ENCODE measurements around the gene RAD18. TPM values are rescaled to one million over a fixed set of nuclear protein-coding genes. Genes with fewer than 3 reads are reported as not detected.
A peak's percentile ranks its signal among the peaks of the same experiment; 100 is the strongest.

The RAD18 gene
- total RNA-seq, 1 donor from 2014 or later = 7.5 TPM

DNA sequence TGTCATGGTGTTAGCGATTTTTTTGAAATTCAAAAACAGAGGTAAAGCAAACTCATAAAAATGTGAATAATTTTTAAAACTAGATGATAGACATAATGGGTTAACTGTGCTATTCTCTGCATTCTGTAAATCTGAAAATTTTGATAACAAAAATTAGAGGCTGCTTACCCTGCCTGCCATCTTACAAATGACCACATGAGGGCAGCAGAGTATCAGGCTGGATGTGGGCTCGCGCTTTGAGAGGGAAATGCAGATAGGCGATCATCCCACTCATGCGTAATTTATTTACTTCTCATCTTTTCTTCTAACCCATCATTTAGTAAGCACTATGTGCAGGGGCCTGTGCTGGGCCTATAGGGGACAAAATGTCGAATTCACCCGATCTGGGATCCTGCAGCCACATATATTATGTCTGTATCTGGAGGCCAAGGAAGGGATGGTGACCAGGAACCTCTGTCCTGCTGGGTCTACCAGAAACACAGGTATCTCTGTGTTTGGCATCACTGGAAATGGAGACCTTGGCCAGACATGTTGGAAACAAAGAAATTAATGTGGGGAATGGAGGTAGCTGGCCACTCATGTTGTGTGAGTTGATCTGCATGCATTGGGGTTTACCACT is 7.8 kb upstream of the RAD18 start:
- ATAC-seq (peak; percentile 59), DNase-seq (ENCODE audit: missing footprints) (no peak)
- intact Hi-C loops (cut with DNase I) = loop anchor here (1.0 to 5.0 kb wide), 3 partner anchors 98 to 331 kb away; no protein-coding TSS in a partner anchor

DNA sequence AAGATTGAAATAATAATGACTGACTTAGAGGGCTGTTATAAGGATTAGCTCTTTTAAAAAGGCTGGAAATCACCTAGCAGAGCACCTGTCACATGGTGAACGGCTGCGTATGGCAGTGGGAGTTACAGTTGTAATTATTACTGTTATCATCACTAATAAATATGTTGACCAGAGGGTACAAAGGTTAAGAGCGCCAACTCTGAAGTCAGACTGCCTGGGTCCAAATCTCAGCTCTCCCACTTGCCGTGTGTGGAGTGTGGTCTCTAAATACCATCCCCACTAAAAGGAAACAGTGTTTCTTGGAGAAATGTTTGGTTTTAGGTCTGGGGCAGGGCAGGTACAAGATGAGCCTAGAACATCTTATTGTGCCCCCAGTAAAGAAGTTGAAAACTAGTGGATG is 6.0 kb upstream of the RAD18 start:
- DNase-seq (ENCODE audit: missing footprints) (no peak), ATAC-seq (no peak)
- intact Hi-C loops (cut with DNase I) = no loop called here

DNA sequence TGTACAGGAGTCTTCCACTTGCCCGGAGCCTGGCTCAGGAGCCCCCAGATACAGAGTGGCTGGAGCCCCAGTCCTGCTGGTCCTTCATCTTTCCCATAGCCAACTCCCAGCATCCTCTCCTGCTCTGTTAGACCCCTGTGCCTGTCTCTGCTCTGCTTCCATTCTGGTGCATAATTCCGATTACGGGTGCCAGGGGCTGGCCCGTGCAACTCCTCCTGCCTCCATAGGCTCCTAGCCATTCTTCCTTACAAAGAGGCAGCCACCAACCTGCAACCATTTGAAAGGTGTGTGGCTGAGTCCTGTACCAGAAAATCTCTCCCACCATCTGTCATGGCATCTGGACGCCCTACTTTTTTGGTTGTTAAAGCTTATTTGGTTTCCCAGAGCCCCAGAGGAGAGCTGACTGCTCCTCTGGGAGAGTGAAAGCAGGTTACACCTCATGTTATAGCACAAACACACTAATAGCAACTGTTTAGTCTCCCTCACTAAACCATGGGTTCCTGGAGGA is 5.2 kb upstream of the RAD18 start:
- intact Hi-C loops (cut with DNase I) = no loop called here
- no peak for ATAC-seq
- no peak for DNase-seq (ENCODE audit: missing footprints)

DNA sequence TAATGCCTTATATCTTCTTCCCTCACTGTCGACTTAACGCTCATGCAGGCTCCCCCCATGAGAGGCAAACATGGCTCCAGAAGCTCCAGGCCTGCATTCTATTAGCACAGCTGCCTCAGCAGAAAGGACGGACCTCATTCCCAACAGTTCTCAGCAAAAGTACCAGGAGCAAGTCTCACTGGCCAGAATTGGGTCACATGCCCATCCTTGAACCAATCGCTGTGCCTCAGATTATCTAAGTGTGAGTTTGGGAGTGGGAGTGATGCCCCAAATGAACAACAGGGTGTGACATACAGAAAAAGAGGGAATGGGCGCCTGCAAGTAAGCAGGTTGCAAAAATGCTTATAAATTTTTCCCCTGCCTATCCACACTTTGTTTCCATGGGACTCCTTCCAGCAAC is 4.3 kb upstream of the RAD18 start:
- intact Hi-C loops (cut with DNase I) = no loop called here
- DNase-seq (ENCODE audit: missing footprints) = no peak
- ATAC-seq = no peak

DNA sequence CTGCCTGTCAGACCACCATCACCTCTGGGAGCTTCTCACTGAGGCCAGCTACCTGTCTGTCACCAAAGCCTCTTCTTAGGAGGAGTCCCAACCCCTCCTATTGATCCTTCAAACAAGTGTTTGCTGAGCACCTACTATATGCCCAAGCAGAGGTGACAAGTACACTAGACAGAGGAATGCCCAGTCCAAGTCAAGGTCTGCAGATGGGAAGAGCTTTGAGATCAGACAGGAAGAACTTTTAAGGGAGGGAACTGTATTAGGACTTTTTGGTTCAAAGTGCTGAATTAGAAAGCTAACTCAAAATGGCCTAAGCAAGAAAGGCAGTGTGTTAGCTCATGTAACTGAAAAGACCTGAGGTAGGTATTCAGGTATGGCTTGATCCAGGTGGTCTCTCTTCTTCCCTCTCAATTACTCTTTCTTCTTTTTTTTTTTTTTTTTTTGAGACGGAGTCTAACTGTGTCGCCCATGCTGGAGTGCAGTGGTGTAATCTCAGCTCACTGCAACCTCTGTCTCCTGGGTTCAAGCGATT is 3.6 kb upstream of the RAD18 start:
- intact Hi-C loops (cut with DNase I) = no loop called here
- ATAC-seq = no peak
- DNase-seq (ENCODE audit: missing footprints) = no peak

DNA sequence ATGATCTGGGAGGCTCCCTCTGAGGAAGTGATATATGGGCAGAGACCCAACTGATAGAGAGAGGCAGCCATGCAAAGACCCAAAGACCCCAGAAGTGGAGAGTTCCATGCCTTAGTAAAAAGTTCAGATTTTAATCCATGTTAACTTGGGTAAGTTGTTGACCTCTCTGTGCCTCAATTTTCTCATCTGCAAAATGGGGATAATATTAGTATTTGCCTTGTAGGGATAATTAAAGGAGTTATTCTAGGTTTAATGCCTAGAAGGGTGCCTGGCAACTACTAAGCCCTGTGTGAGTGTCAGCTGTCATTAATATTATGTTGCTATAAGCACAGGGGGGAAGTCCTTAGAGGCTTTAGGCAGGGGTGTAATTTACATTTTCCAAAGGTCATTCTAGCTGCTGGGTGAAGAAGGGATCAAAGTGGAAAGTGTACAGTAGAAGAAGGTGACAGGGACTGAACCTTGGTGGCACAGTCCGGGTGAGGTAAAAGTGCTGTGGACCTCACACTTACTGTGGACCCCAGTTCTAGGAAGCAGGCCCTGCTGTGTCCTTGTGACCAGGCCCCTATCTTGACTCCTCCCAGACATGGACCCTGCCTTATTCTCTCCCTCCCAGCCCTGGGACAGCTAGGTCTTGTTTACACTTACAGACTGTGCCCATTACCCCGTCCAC is 3.0 kb upstream of the RAD18 start:
- DNase-seq (ENCODE audit: missing footprints) (no peak), ATAC-seq (no peak)
- intact Hi-C loops (cut with DNase I) = no loop called here

DNA sequence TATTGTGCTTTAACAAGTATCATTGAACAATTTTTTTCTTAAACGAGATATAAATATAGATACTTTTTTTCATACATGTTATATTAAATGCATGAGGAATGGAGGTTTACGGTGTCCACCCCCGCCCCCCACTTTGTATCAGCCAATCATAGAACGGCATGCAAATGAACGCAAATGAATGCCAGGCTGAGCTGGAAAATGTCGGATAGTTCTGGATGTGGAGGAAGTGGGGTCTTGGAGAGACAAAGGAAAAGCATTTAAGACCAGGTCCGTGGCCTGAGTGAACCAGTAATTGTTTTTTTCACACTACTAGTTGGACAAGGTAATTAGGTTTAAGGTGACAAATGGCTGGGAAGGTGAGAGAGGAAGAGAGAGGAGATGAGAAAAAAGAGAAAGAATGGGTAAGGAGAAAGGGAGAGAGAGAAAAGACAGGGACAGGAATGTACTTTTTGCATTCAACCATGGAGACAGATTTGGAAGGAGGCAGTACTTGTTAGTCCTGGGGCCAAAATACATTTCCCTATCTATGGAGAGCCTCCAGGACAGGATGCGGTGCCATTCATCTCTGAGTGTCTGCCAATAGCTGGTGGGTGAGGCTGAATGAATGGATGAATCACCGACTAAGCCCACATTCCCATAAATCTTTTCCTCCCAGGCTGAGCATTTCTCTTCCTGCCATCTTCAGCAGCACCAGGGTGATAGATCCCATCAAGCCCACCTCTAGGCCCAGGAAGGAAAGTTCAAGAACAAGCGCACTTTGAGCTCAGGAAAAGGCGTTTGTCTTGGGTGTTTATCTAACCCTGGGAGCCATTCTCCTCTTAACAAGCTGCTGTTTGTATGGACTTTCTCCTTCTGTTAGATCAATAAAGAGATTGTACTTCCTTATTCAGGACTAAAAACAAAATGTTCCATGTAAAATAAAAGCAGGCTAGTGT is 1.4 kb upstream of the RAD18 start:
- intact Hi-C loops (cut with DNase I) = no loop called here
- DNase-seq (ENCODE audit: missing footprints) (no peak), ATAC-seq (no peak)

DNA sequence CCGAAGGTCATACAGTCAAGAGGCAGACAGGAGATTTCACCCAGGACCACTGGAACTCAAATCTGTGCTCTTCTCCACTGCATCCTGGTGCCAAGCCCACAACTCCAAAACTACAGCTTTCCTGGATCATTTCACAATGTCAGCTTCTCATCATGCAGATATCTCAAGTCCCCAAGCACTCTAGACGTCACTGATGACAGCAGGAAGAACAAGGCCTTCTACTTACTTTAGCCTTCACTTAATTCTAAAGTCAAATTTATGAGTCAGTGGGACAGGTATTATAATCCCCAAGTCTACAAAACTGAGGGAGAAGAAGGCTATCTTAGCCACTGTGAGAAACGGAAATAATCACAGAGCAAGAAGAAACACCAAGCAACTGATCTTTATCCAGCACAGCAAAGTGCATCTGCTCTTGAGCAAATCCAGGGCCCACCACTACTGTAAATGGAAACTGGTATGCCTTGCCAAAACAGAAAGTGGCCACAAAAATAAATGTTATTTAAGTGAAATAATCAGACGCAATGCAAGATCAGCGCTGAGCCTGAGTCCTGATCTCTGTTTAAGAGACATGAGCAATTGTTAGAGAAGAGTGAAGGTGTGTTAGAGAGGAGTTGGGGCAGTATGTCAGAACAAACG is 928 bp downstream of the RAD18 start:
- no peak for ATAC-seq
- no peak for DNase-seq (ENCODE audit: missing footprints)
- intact Hi-C loops (cut with DNase I) = no loop called here

DNA sequence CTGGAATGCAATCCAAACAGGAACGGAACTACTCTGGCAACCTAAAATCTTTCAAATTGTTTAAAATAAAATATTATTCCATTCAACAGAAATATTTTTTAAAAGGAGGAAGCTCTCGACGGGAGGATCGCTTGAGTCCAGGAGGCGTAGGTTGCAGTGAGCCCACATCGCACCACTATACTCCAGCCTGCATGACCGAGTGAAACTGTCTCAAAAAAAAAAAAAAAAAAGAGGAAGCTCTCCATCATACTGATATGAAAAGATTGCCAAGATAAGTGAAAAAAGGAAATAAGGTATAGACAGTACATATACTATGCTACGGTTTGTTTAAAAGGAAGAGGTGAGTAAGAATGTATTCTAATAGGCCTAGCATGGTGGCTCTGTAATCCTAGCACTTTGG is 3.6 kb downstream of the RAD18 start:
- intact Hi-C loops (cut with DNase I) = no loop called here

DNA sequence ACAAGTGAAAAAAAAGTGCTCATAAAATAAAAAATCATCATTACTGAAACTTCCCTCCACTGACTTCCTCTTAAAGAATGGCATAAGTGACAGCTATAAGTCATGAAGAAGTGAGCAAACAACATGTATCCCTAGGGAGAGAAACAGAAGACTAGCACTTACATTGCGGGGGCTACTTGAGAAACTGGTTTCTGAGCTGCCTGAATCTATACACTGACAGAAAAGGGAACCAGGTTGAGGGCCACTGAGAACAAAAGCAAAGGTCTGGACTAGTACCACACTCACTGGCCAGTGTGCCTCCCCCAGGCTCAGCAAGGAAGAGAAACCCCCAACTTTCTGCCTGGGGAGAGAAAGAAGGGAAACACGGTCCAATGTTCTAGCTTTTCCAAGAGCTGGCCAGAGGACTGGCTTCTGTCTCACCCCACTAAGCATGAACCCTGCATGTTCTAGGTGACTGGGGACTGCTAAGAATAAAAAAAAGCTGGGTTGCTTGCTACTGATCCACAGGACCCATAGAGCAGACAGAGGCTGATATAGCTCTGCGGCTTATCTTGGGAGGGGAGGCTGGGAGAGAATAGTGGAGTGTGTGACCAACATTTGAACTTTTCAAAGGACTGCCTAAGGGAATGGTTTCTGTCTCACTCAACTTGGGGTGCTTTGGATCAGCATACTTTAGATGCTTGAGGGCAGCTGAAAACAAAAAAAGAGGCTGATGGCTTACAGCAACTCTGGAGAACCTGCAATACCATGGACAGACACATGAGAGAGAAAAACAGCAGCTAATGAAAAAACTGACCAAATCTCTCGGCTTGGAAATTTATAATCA is 8.1 kb downstream of the RAD18 start:
- intact Hi-C loops (cut with DNase I) = no loop called here
- no peak for DNase-seq (ENCODE audit: missing footprints)
- peak; percentile 52 for ATAC-seq

More for the DNA sequence above, 3.6 kb downstream of the RAD18 start:
- ATAC-seq (no peak), DNase-seq (ENCODE audit: missing footprints) (no peak)

DNA sequence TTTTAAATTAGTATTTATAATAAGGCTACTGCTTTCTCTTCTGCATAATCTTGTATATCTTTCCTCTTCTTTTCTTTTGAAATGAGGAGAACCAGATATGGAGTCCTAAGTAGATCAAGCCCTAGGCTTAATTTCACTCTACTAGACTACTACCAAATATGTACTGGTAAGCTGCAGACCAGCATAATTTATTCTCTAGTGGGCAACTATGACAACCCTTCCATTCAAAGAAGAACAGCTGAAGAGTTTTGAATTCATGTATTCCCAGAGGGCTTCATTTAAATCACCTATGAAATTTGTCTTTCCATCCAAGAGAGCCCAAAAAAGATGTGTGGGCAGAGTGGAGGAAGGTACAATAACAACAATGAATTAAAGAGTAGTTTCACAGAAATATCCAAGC is 10.0 kb downstream of the RAD18 start:
- DNase-seq (ENCODE audit: missing footprints) (no peak), ATAC-seq (no peak)
- intact Hi-C loops (cut with DNase I) = no loop called here

DNA sequence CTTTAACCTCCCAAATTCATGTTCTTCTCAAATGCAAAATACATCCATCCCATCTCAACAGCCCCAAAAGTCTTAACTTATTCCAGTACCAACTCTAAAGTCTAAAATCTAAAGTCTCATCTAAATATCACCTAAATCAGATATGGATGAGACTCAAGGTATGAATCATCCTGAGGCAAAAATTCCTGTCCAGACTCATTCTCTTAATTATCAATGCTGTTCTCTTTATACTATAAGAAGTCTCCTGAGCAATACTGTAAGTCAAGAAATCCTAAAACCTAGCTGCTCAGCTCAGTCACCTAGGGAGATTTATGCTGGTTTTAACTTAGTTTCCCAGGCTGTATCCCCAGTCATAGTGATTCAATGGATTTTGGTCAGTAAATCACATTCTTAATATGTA is 11.1 kb downstream of the RAD18 start:
- DNase-seq (ENCODE audit: missing footprints) (no peak), ATAC-seq (no peak)
- intact Hi-C loops (cut with DNase I) = no loop called here

DNA sequence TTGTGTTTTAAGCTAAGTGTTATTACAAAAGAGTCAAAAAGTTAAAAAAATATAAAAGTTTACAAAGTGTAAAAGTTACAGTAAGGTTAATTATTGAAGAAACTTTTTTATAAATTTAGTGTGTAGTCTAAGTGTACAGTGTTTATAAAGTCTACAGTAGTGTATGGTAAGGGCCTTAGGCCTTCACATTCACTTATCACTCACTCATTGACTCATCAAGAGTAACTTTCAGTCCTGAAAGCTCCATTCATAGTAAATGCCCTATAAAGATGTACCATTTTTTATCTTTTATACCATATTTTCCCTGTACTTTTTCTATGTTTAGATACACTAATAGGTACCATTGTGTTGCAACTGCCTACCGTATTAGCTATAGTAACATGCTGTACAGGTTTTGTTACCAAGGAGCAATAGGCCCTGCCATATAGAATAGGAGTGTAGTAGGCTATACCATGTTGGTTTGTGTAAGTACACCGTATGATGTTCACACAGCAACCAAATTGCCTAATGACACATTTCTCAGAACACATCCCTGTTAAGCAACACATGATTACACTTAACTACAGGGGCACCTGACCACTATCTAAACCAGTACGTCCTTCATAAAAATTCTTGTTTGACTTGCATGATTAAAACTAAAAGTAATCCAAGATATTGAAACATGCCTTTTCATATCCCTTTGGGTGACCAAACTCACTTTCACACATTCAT is 17.2 kb downstream of the RAD18 start:
- DNase-seq (ENCODE audit: missing footprints) (no peak), ATAC-seq (no peak)

DNA sequence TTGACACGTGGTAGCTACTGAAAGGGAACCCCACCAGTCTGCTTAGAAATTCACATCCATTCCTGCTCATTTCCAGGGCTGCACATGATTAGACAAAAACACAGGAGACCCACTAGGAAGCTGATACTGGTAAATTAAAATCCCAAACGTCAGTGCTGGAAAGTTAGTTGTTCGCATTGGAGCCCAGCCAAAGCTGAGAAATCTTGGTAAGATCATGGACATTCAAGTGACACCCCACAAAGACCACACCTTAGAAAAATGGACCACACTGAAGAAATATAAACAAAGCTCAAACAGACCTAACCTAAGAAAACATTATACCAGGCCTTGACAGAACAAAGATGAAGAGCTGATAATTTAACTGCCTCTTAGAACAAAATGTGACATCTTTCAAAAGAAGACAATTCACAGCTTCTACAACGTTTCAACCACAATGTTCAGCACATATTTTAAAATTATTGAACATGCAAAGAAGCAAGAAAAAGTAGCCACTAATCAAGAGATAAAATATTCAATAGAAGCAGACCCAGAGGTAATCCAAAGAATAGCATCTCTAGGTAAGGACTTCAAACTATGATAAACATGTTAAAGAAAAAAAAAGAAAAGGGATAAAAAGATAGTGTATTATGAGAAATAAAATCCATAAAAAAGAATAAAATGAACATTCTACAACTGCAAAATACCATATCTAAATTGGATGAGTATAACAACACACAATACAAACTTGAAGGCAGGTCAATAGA is 20.4 kb downstream of the RAD18 start:
- ATAC-seq (no peak), DNase-seq (ENCODE audit: missing footprints) (no peak)
- intact Hi-C loops (cut with DNase I) = no loop called here

More for the DNA sequence above, 17.2 kb downstream of the RAD18 start:
- intact Hi-C loops (cut with DNase I) = no loop called here

DNA sequence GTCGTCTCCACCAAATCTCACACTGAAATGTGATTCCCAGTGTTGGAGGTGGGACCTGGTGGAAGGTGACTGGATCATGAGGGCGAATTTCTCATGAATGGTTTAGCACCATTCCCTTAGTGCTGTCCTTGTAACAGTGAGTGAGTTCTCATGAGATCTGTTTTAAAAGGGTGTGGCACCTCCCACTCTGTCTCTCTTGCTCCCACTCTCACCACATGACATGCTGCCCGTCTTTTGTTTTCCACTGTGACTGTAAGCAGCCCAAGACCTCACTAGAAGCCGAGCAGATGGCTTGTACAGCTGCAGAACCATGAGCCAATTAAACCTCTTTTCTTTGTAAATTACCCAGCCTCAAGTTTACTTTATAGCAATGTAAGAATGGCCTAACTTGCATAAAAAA is 21.2 kb downstream of the RAD18 start:
- intact Hi-C loops (cut with DNase I) = no loop called here
- ATAC-seq = no peak
- no peak for DNase-seq (ENCODE audit: missing footprints)

DNA sequence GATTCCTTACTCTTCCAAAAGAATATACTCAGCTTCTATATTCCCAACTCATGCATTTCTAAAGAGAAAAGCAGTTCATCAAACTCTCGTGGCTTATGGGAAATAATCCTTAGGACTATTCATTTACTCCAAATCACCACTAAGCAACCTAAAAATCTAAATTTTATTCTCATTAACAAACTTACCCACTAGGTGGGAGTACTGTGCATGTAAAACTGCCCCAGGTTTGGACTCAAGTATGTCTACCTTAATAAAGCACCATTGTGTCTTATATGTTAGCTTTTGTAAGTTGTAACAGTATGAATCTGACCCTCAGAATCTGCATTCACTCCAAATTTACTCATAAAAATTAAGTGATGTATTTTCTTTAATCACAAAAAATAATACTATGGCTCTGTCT is 25.3 kb downstream of the RAD18 start:
- DNase-seq (ENCODE audit: missing footprints) (no peak), ATAC-seq (no peak)
- intact Hi-C loops (cut with DNase I) = loop anchor here (10.0 kb wide), 1 partner anchor 173 kb away; the partner anchor contains the start of gene OXTR
